Measurements from ENCODE around the gene AATK.

DNA sequence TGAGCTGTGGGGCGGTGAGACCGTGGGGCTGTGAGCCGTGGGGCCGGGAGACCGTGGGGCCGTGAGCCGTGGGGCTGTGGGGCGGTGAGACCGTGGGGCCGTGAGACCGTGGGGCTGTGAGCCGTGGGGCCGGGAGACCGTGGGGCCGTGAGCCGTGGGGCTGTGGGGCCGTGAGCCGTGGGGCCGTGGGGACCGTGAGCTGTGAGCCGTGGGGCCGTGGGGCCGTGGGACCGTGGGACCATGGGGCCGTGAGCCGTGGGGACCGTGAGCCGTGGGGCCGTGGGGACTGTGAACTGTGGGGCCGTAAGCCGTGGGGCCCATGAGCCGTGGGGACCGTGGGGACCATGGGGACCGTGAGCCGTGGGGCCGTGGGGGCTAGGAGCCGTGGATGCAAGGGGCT is 25.3 kb downstream of the AATK start:
- no peak for TF ChIP-seq POLR2A (IDR thresholded peaks at IDR 0.05)
- TF ChIP-seq, protein P1, sequence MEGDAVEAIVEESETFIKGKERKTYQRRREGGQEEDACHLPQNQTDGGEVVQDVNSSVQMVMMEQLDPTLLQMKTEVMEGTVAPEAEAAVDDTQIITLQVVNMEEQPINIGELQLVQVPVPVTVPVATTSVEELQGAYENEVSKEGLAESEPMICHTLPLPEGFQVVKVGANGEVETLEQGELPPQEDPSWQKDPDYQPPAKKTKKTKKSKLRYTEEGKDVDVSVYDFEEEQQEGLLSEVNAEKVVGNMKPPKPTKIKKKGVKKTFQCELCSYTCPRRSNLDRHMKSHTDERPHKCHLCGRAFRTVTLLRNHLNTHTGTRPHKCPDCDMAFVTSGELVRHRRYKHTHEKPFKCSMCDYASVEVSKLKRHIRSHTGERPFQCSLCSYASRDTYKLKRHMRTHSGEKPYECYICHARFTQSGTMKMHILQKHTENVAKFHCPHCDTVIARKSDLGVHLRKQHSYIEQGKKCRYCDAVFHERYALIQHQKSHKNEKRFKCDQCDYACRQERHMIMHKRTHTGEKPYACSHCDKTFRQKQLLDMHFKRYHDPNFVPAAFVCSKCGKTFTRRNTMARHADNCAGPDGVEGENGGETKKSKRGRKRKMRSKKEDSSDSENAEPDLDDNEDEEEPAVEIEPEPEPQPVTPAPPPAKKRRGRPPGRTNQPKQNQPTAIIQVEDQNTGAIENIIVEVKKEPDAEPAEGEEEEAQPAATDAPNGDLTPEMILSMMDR (IDR thresholded peaks at IDR 0.05), result no peak
